ENCODE results near the gene CELSR1.
"Not testable (repeated sequence)": the region's sequence is repeated elsewhere in the genome, so short reads cannot be mapped to it uniquely, and the experiment has no call there.

The CELSR1 gene

DNA sequence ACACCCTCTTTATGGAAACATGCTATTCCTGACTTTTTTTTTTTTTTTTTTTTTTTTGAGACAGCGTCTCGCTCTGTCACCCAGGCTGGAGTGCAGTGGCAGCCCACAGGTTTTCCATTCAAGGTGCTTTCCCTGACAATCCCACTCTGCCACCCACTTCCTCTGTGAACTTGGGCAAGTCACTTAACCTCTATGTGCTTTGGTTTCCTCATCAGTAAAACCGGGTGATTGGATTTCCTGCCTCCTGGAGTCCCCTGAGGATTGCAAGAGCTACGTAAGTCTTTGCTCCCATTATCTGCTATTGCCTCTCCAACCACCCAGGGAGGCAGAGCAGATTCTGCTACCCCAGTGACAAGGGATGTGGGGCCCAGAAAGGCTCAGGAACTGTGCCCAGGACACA, 54.1 kb downstream of the CELSR1 start:
- no peak for DNase-seq (ENCODE audit: low read depth in 1 of 2, low spot score in 1 of 2)

DNA sequence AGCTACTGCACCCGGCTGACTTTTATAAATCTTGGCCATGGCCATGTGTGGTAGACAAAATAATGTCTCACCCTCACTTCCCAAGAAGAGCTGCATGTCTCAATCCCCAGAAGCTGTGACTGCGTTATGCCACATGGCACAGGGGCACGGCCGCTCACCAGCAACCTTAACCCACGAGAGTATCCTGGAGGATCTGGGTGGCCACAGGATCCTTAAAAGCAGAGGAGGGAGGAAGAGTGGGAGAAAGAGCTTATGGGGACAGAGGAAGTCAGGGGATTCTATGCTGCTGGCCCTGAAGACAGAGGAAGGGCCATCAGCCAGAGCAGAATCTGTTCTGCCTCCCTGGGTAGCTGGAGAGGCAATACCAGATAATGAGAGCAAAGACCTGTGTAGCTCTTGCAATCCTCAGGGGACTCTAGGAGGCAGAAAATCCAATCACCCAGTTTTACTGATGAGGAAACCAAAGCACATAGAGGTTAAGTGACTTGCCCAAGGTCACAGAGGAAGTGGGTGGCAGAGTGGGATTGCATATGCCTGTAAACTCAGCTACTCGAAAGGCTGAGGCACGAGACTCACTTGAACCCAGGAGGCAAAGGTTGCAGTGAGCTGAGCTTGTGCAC, 55.3 kb downstream of the CELSR1 start:
- no peak for DNase-seq (ENCODE audit: low read depth in 1 of 2, low spot score in 1 of 2)

DNA sequence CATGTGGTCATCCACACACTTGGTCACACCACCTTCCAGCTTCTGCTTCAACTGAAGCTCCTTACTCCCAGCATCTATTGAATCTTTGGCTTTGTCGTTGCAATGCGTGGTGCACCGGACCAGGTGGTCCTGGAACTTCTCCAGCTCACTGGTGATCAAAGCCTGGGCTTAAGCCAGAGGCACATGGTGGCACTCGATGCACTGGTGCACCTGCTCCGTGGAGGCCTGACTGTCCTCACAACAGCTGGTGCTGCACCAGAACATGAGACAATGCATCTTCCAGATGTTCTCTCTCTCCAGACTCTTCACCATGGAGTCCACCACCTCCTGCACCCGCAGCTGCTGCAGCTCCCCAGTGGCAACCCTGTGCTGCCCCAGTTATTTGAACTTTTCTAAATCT, 56.0 kb downstream of the CELSR1 start:
- no peak for DNase-seq (ENCODE audit: low read depth in 1 of 2, low spot score in 1 of 2)

DNA sequence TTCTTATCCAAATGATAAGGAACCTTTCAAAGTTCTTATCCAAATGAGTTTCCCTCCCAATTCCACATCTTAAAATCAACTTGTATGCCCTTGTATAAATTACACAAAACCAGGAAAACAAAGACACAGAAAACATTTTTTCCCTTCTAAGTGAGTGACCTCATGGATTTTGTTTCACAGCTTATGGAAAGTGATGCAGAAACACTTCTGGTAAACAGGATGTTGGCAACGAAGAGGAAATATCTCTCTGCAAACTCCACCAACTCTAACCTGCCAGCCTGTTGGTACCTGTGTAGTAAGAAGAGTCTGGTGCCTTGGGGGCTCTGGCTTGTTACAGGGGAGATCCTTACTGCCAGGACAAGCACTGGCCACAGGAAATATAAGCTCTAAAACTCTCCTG, 57.0 kb downstream of the CELSR1 start:
- no peak for DNase-seq (ENCODE audit: low read depth in 1 of 2, low spot score in 1 of 2)

DNA sequence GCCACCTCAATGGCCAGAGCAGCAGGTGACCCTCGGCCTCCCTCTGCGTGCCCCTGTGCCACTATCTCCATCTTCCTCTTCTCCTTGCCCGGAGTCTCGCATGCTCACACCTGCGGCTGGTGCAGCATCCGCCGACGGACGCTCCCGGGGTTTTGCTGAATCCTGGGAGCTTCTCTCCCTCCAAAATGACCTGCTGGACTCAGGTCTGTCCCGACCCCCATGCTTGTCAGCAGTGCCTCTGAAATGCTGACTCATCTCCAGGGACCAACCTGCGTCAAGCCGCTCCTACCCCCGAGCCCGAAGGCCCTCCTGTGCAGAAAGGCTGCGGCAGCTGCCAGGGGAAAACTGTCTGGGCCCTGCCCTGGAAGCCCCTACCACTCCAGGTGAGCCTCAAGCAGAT, 58.4 kb downstream of the CELSR1 start:
- no peak for DNase-seq (ENCODE audit: low read depth in 1 of 2, low spot score in 1 of 2)

DNA sequence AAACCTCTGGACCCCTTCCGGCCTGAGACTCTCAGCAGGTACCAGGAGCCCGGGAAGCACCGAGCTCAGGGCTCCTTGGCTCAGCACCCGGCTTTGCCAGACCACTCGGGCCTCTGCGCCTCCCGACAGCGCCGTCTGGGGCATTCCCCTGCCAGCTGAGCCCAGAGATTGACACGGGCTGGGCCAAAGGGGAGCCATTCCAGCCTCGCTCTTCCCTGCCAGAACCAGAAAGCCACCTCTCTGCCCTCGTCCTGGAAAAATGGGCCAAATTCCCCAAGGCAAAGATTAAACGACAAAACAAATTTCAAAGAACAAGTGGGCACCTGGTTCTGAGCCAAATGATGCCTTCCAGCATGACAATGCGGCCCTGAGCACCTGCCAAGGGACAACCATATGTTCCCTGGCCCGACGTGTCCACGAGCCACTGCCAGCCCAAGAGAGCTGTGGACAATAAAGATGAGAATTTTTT, 59.3 kb downstream of the CELSR1 start:
- DNase-seq (ENCODE audit: low read depth in 1 of 2, low spot score in 1 of 2), result no peak

DNA sequence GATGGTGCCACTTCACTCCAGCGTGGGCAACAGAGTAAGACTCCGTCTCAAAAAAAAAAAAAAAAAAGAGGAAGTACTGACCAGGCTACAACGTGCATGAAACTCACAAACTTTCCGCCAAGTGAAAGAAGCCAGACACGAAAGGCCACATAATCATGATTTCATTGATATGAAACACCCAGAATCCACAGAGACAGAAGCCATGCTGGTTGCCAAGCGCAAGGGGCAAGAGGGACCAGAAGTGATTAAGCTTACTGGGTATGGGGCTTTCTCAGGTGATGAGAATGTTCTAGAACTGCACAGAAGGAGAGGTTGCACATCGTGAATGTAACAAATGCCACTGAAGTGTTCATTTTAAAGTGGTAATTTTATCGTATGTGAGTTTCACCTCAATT, 60.9 kb downstream of the CELSR1 start:
- DNase-seq (ENCODE audit: low read depth in 1 of 2, low spot score in 1 of 2), result no peak

DNA sequence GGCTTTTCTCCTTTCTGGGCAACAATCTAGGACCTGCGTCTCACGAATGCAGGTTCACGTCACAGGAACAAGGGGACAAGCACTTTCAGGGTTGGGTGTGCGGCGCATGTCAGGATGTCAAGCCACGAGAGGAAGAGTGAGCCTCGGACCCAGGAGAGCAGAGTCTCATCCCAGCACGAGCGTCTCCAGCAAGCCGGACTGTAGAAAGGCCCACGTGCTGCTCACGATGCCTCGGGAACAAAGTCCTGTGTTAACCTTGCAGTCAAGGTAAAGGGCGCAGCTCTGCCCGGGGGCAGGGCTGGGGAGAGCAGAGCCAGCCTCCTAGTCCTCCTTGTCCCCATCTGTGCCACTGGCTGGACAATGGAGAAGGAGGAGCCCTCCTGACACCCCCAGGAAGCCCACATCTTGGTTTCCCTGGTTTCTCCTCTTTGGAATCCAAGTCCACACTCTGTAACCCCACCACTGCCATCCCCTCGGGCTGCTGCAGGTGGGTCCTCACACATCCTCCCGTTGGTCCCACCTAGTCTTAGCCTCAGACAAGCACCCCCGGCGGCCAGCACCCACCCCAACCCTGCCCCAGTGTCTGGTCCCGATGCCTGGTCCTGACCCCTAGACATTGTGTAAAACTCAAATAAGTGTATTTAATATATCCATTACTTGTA, 63.4 kb downstream of the CELSR1 start:
- no peak for DNase-seq (ENCODE audit: low read depth in 1 of 2, low spot score in 1 of 2)

DNA sequence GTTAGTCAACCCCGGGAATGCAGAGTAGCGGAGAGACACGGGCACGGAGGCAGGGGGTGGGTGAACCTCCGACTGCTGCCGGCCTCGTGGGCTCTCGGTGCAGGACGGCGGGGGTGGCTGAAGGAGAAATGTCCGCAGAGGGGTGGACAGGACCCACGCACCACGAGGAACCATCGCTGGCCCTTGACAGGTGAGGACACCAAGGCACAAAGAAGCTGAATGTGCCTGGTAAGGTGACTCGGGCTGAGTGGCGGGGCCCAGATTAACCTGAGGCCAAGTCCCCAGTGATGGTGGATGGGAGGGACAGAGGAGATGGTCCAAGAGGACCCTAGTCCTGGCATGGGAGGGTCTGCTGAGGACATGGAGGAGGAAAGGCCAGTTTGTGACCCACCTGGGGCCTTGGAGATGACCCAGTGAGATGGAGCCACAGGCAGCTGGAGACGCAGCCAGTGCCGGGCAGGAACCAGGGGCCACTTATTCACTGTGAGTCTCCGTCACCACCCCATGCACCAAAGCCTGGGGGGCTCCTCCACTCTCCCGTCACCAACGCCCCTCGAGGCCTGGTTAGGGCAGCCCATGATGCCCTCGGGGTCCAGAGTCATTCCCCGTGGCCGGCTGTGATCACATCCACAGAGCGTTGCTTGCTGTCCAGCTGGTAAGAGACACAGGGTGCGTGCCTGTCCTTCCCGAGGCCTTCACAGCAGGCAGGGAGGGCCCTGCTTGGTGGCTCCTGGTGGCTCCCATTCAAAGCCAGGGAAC, 64.2 kb downstream of the CELSR1 start:
- DNase-seq (ENCODE audit: low read depth in 1 of 2, low spot score in 1 of 2), result no peak

DNA sequence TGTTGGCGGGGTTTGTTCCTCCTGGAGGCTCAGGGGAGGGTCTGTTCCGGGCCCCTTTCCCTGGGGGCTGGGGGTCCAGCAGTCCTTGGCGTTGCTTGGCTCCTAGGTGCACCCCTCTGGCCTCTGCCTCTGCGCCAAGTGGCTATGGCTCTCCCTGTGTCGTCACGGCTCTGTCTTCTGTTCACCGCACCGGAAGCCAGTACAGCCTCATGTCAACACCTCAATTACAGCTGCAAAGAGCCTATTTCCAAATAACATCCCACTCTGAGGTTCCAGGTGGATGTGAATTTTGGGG, 64.8 kb downstream of the CELSR1 start:
- DNase-seq (ENCODE audit: low read depth in 1 of 2, low spot score in 1 of 2), result no peak

DNA sequence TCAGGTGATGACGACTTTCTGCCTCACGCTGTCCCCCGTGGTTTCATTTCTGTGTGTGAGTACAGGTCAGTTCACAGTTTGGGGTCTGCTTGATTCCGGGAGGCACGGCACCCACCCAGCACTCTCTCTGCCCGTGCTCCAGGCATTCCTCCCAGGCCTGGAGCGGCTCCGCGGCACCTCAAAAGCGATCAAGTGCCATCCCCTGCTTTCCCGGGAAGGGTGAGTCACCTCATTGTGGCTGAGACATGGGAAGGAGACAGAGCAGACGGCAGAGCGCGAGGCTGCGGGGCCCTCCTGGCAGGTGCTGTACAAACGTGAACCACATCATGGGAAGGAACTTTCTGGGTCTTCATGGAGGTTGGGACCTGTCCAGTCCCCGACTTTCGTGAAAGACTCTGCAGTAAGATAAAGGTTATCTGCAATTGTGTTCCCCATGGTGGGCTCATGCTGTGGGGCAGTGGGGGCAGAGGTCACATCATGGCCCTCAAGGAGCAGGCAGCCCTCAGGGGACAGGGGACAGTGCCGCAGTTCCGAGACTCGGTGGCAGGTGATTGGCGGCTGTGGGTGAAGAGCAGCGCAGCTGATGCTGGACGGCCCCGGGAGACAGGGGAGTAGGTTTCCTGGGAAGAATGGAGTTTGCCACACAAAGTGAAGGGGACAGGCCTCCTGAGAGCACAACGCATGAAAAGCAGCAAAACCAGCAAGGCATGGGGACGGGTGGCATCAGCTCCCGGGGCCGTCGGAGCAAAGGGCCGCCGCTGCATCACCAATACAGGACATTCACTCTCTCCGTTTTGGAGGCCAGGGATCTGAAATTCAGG, 65.3 kb downstream of the CELSR1 start:
- DNase-seq (ENCODE audit: low read depth in 1 of 2, low spot score in 1 of 2), result no peak

DNA sequence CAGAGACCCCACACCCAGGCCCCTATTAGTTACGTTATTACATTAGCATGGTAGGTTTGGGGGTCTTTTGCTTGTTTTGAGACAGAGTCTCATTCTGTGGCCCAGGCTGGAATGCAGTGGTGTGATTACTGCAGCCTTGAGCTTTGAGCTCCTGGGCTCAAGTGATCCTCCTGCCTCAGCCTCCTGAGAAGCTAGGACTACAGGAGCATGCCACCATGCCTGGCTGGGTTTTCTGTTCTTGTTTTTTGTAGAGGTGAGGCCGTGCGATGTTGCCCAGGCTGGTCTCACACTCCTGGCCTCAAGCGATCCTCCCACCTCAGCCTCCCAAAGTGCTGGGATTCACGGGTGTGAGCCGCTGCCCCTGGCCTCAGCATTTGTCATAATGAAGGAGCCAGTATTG, 66.1 kb downstream of the CELSR1 start:
- DNase-seq (ENCODE audit: low read depth in 1 of 2, low spot score in 1 of 2), result not testable (repeated sequence)

DNA sequence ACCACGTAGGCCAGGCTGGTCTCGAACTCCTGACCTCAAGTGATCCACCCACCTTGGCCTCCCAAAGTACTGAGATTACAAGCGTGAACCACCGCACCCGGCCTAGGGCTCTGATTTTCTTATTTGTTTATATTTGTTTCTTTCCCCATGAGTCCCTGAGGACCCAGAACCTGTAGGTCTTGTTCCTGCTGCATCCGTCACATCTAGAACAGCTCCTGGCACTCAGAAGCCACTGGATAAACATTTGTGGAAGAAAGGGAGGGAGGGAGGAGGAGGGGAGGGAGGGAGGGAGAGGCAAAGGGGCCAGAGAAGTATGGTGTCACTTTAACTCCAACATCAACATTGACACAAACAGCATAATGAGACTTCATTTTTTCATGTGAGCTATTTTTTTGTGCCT, 67.7 kb downstream of the CELSR1 start:
- no peak for DNase-seq (ENCODE audit: low read depth in 1 of 2, low spot score in 1 of 2)

DNA sequence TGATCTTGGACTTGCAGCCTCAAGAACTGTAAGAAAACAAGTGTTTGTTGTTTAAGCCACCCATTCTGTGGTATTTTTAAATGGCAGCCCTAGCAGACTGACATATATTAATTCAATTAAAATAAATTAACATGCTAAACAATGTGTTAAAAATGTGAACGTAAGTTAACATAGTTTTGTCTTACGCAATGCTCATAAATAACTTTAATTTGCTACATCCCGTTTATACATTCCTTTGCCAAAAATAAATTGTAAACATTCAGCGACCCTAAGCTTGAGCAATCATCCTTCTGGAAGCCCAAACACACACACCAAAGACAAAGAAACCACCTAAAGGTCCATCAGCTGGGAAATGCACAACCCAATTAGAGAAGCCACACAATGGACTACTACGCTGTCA, 70.4 kb downstream of the CELSR1 start:
- no peak for DNase-seq (ENCODE audit: low read depth in 1 of 2, low spot score in 1 of 2)

DNA sequence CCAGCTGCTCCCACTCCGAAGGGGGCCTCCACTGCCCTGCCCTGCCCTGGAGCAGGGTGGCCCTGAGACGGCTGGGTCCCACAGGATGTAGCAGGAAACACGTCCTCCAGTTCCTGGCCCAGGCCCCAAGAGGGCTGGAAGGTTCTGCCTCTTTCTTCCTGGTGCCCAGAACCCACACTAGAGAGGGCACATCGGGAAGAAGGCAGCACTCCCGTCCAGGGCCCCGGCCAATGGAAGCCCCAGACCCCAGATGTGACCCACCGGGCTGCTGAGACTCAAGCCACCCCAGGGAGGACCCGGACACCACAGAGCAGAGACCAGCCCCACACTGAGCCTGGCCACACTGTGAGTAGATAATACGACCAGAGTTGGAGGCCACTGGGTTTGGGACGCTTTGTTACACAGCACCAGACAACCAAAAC, 71.2 kb downstream of the CELSR1 start:
- DNase-seq (ENCODE audit: low read depth in 1 of 2, low spot score in 1 of 2), result no peak

DNA sequence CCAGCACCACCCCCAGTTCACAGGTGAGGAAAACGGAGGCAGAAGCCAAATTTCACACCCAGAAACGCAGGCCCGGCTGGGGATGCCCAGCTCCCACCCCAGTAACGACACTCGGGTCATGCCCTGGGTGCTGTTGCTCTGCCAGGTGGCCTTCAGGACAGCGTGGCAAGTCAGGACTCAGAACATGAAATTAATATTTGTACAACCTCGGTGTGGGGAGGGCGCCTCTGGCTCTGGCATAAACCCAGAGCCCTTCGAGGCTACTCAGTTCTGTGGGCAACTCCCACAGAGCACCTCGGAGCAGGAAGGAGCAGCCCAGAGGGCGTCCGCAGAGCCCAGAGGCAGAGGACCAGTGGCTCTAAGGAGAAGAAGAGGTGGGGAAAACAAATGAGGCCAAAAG, 71.6 kb downstream of the CELSR1 start:
- DNase-seq (ENCODE audit: low read depth in 1 of 2, low spot score in 1 of 2), result no peak

DNA sequence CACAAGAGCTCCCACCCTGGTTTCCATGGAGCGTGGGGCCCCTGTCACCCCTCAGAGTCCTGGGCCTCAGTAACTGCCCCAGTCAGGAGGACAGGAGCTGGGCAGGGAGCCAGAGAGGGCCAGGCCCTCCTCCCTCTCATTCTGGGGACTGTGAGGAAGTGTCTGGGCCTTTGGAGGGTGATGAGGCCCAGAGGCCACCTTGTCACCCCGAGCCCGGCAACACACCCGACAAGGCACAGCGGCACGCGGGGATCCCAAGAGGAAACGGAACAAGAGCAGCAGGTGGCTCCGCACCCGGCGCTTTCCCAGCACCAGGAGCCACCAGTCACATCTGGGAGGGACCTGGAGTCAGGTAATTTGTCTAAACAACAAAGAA, 72.1 kb downstream of the CELSR1 start:
- DNase-seq (ENCODE audit: low read depth in 1 of 2, low spot score in 1 of 2), result no peak

DNA sequence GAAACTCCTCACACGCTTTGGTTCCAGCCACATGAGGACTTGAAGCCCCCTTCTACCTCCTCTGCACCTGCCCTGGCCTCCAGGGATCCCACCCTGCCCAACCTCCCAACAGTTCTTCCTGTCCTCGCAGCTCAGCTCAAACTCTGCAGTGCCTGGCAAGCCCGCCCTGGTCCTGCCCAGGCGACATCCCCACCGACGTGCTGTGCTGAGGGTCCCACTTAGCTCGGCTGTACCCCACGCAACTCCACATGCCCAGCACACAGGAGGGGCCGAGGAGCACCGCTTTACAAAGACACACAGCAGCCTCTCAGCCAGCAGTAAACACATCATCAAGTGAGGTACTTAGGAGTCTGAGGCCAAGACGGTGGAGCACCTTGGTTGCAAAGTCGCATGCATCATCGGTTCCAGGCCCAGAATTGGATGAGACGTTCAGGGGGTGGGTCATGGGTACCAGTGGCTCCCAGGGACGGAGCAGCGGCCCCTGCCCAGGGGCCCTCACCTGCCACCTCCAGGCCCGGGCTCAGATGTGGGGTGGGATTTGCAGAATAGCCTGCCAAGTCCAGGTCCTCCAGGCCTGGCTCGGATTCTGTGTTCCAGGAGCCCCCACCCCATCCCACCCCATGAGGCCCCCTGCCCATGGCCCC, 72.6 kb downstream of the CELSR1 start:
- no peak for DNase-seq (ENCODE audit: low read depth in 1 of 2, low spot score in 1 of 2)

DNA sequence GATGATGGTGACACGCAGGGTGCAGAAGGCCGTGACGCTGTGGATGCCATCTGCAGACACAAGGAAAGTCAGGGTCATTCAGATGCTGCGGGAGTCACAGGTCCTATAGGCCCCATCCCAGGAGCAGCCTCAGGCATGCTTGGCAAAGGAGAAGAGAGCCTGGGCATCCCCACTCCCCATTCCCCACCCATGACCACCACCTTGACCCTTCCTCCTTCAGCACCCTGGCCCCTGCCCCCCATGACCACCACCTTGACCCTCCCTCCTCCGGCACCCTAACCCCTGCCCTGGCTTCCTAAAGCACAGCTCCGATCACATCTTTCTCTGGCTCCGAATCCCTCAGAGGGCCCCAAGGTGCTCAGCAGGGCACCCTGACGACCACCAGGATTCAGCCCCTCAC, 73.1 kb downstream of the CELSR1 start:
- no peak for DNase-seq (ENCODE audit: low read depth in 1 of 2, low spot score in 1 of 2)

DNA sequence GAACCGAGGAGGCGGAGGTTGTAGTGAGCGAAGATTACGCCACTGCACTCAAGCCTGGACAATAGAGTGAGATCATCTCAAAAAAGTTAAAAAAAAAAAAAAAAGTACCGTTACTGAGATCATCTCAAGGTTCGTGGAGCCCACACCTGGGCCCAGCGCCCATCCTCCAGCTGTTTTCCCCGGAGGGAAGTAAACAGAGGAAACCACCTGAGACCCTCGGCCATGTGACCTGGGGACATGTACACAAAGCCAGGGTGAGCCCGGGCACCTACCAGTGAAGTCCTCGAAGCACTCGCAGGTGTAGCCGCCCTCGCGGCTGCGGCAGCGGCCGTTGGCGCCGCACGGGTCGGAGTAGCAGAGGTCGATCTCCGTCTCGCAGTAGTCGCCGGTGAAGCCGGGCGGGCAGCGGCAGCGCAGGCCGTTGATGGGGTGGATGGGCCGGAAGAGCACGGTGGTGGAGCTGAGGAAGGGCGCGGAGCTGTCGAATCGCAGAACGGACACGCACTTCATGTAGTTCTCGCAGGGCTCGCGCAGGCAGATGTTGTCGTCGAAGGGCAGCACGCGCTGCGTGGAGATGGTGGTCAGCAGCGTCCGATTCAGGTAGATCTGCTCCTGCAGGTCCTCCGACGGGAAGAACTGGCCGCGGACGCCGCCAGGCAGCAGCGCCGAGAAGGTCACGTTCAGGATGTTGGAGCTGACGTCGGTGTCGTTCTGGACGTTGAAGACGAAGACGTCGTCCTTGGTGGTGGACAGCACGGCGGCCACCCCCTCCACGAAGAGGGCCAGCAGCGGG, 73.8 kb downstream of the CELSR1 start:
- DNase-seq (ENCODE audit: low read depth in 1 of 2, low spot score in 1 of 2), result no peak
